Esophagus squamous epithelium (tissue), 4 donors: ENCODE data around the gene PPP2R3B.

Experiments
- POLR2A ChIP-seq, 4 donors: fragments of 450-650 bp; IDR thresholded peaks; one replicate each; pipeline ENCODE4 v1.6.1; 2017; ENCODE audit warnings: antibody characterized with exemption in 4 of 4, mild to moderate bottlenecking in 4 of 4, moderate library complexity in 3 of 4
- TF ChIP-seq, protein P1 (sequence below), 6 experiments: fragments of 450-650 bp in 4 of 6; fragments of 200-600 bp in 2 of 6; sonication (generic) in 2 of 6; IDR thresholded peaks; one replicate each; pipeline ENCODE4 v1.5.1; 2016 to 2019; ENCODE audit warnings: antibody characterized with exemption in 6 of 6, mild to moderate bottlenecking in 4 of 6, moderate library complexity in 4 of 6

DNA sequence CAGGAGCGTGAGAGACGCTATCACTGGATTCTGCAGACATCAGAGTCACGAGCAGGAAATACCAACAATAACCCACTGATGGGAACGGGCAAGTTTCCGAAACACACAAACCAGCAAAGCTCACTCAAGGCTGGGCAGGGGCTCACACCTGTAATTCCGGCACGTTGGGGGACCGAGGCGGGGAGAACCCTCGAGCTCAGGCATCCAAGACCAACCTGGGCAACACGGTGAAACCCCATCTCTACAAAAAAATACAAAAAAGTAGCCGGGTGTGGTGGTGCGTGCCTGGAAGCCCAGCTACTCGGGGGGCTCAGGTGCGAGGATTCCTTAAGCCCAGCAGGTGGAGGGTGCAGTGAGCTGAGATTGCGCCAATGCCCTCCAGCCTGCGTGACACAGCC, 51.0 kb downstream of the PPP2R3B start:
- no peak for TF ChIP-seq POLR2A (IDR thresholded peaks at IDR 0.05)
- TF ChIP-seq, protein P1, sequence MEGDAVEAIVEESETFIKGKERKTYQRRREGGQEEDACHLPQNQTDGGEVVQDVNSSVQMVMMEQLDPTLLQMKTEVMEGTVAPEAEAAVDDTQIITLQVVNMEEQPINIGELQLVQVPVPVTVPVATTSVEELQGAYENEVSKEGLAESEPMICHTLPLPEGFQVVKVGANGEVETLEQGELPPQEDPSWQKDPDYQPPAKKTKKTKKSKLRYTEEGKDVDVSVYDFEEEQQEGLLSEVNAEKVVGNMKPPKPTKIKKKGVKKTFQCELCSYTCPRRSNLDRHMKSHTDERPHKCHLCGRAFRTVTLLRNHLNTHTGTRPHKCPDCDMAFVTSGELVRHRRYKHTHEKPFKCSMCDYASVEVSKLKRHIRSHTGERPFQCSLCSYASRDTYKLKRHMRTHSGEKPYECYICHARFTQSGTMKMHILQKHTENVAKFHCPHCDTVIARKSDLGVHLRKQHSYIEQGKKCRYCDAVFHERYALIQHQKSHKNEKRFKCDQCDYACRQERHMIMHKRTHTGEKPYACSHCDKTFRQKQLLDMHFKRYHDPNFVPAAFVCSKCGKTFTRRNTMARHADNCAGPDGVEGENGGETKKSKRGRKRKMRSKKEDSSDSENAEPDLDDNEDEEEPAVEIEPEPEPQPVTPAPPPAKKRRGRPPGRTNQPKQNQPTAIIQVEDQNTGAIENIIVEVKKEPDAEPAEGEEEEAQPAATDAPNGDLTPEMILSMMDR (IDR thresholded peaks at IDR 0.05), result no peak
